H9 (cell line): ENCODE results near the gene DENND10. TPM values are rescaled to one million over a fixed set of nuclear protein-coding genes. Genes with fewer than 3 reads are reported as not detected.

Experiments
- DNase-seq: peaks from one replicate; pipeline ENCODE4 v3.0.0-alpha.2; 2017
- H2AFZ ChIP-seq: one replicate; pipeline ENCODE4 v1.6.1; 2013; ENCODE audit warnings: mild to moderate bottlenecking, low read length, control low read depth, moderate library complexity
- H2AK5ac ChIP-seq: 2 replicates; pipeline ENCODE4 v1.6.1; 2013; ENCODE audit warnings: low read length, control low read depth, mixed read lengths; ENCODE audit not compliant: insufficient read length
- H2BK120ac ChIP-seq: one replicate; pipeline ENCODE4 v1.6.1; 2013; ENCODE audit warnings: low read depth, mild to moderate bottlenecking, low read length, control low read depth, inconsistent platforms; ENCODE audit not compliant: poor library complexity, severe bottlenecking
- H2BK12ac ChIP-seq: 2 replicates; pipeline ENCODE4 v1.6.1; 2013; ENCODE audit warnings: low read length, control low read depth, mixed read lengths, low read depth; ENCODE audit not compliant: insufficient read length
- H2BK15ac ChIP-seq: 2 replicates; pipeline ENCODE4 v1.6.1; 2013; ENCODE audit warnings: low read depth, low read length, control low read depth
- H2BK20ac ChIP-seq: one replicate; pipeline ENCODE4 v1.6.1; 2013; ENCODE audit warnings: low read depth, mild to moderate bottlenecking, low read length, control low read depth, inconsistent platforms; ENCODE audit not compliant: poor library complexity, severe bottlenecking
- H2BK5ac ChIP-seq: 2 replicates; pipeline ENCODE4 v1.6.1; 2013; ENCODE audit warnings: low read length, control low read depth, mixed read lengths; ENCODE audit not compliant: insufficient read length
- H3K14ac ChIP-seq: 2 replicates; pipeline ENCODE4 v1.6.1; 2013; ENCODE audit warnings: low read length, control low read depth; ENCODE audit not compliant: insufficient read depth
- H3K18ac ChIP-seq: 2 replicates; pipeline ENCODE4 v1.6.1; 2013; ENCODE audit warnings: low read depth, mild to moderate bottlenecking, mixed read lengths, low read length, control low read depth; ENCODE audit not compliant: insufficient read length
- H3K23ac ChIP-seq: 2 replicates; pipeline ENCODE4 v1.6.1; 2013; ENCODE audit warnings: low read length, control low read depth, mixed read lengths, low read depth; ENCODE audit not compliant: insufficient read length
- H3K23me2 ChIP-seq: 2 replicates; pipeline ENCODE4 v1.6.1; 2013; ENCODE audit warnings: low read depth, mild to moderate bottlenecking, mixed read lengths, low read length, control low read depth; ENCODE audit not compliant: insufficient read length, poor library complexity, severe bottlenecking
- H3K27ac ChIP-seq: 2 replicates; pipeline ENCODE4 v1.5.1; 2013; ENCODE audit warnings: low read length, control low read depth, mixed read lengths, low read depth; ENCODE audit not compliant: insufficient read length
- H3K27me3 ChIP-seq: 2 replicates; pipeline ENCODE4 v1.6.1; 2013; ENCODE audit warnings: low read length, control low read depth, inconsistent platforms; ENCODE audit not compliant: insufficient read depth
- H3K4ac ChIP-seq: 2 replicates; pipeline ENCODE4 v1.6.1; 2013; ENCODE audit warnings: low read depth, mild to moderate bottlenecking, control low read depth, inconsistent platforms, low read length, moderate library complexity
- H3K4me1 ChIP-seq: 2 replicates; pipeline ENCODE4 v1.6.1; 2013; ENCODE audit warnings: low read length, control low read depth, inconsistent platforms; ENCODE audit not compliant: insufficient read depth
- H3K4me2 ChIP-seq: 2 replicates; pipeline ENCODE4 v1.6.1; 2013; ENCODE audit warnings: low read length, control low read depth, mixed read lengths; ENCODE audit not compliant: insufficient read length, insufficient read depth
- H3K56ac ChIP-seq: 2 replicates; pipeline ENCODE4 v1.6.1; 2013; ENCODE audit warnings: low read depth, mild to moderate bottlenecking, mixed read lengths, low read length, control low read depth; ENCODE audit not compliant: insufficient read length
- H3K79me1 ChIP-seq: 2 replicates; pipeline ENCODE4 v1.6.1; 2013; ENCODE audit warnings: low read depth, mild to moderate bottlenecking, moderate library complexity, low read length, control low read depth, inconsistent platforms; ENCODE audit not compliant: insufficient read depth, poor library complexity, severe bottlenecking
- H3K79me2 ChIP-seq: 2 replicates; pipeline ENCODE4 v1.6.1; 2013; ENCODE audit warnings: low read length, control low read depth, inconsistent platforms; ENCODE audit not compliant: insufficient read depth
- H3K9ac ChIP-seq: 2 replicates; pipeline ENCODE4 v1.6.1; 2013; ENCODE audit warnings: low read length, control low read depth, mixed read lengths; ENCODE audit not compliant: insufficient read length; ENCODE audit errors: extremely low read depth
- H3K9me3 ChIP-seq: one replicate; pipeline ENCODE4 v1.6.1; 2013; ENCODE audit warnings: low read depth, low read length, inconsistent platforms; ENCODE audit not compliant: control insufficient read depth
- H3T11ph ChIP-seq: one replicate; pipeline ENCODE4 v1.6.1; 2013; ENCODE audit warnings: mild to moderate bottlenecking, low read length, control low read depth, inconsistent platforms
- H4K20me1 ChIP-seq: one replicate; pipeline ENCODE4 v1.6.1; 2013; ENCODE audit not compliant: control insufficient read depth, insufficient read length, insufficient read depth
- H4K5ac ChIP-seq: 2 replicates; pipeline ENCODE4 v1.6.1; 2013; ENCODE audit warnings: low read depth, mild to moderate bottlenecking, mixed read lengths, low read length, control low read depth; ENCODE audit not compliant: insufficient read length
- H4K8ac ChIP-seq: replicated peaks from 2 replicates; pipeline ENCODE4 v1.6.1; 2013; ENCODE audit warnings: low read length, control low read depth, mixed read lengths, low read depth; ENCODE audit not compliant: insufficient read length
- H4K91ac ChIP-seq: 2 replicates; pipeline ENCODE4 v1.6.1; 2013; ENCODE audit warnings: low read depth, mild to moderate bottlenecking, moderate library complexity, mixed read lengths, low read length, control low read depth; ENCODE audit not compliant: insufficient read length
- H3K27ac Mint-ChIP-seq, 3 experiments: 2 replicates in 2 of 3; 3 replicates in 1 of 3; pipeline ENCODE4 v1.8.0; 2020 to 2021; ENCODE audit warnings: mixed read lengths in 3 of 3, mild to moderate bottlenecking in 1 of 3, moderate library complexity in 1 of 3
- H3K27me3 Mint-ChIP-seq: 2 replicates; pipeline ENCODE4 v1.8.0; 2021; ENCODE audit warnings: low read depth, mild to moderate bottlenecking, moderate library complexity, mixed read lengths
- H3K36me3 Mint-ChIP-seq, 3 experiments: 2 replicates in 2 of 3; 3 replicates in 1 of 3; pipeline ENCODE4 v1.8.0; 2020 to 2021; ENCODE audit warnings: low read depth in 3 of 3, mixed read lengths in 3 of 3; ENCODE audit not compliant: insufficient read depth in 1 of 3
- H3K4me1 Mint-ChIP-seq, 2 experiments: 2 replicates each; pipeline ENCODE4 v1.8.0; 2020; ENCODE audit warnings: mixed read lengths in 2 of 2
- H3K4me3 Mint-ChIP-seq, 2 experiments: 2 replicates in 1 of 2; 3 replicates in 1 of 2; pipeline ENCODE4 v1.8.0; 2020 to 2021; ENCODE audit warnings: mild to moderate bottlenecking in 2 of 2, mixed read lengths in 2 of 2, moderate library complexity in 1 of 2
- H3K9me3 Mint-ChIP-seq, 2 experiments: 2 replicates in 1 of 2; 3 replicates in 1 of 2; pipeline ENCODE4 v1.8.0; 2020; ENCODE audit warnings: mild to moderate bottlenecking in 2 of 2, mixed read lengths in 2 of 2, moderate library complexity in 1 of 2
- CTCF ChIP-seq: fragments of 200-600 bp; sonication (generic); conservative IDR thresholded peaks from 3 replicates; pipeline ENCODE4 v1.8.0; 2021; ENCODE audit warnings: antibody characterized with exemption, mild to moderate bottlenecking
- WGBS: extraction: QIAGEN DNeasy Blood & Tissue Kit; methylation state at CpG from one replicate; pipeline ENCODE4 v1.1.7; 2013; ENCODE audit warnings: missing lambda C conversion rate, low lambda C conversion rate, mixed read lengths; ENCODE audit not compliant: insufficient read length; ENCODE audit errors: extremely low coverage; 5-methylcytosine and 5-hydroxymethylcytosine counted together
- total RNA-seq: library from RNA; stranded (reverse); gene quantifications from 2 replicates; pipeline ENCODE4 v1.2.1, GENCODE V29; 2021

DENND10 gene
- total RNA-seq, 1 experiment from 2014 or later: 63.2 TPM

GRCh38 chr10:119078422-119079179 lies 25.3 kb upstream of the DENND10 start:
- peak overlapping the region; percentile 22 to 99 (median 34); a peak in 4 of 7 replicates for H3K27ac Mint-ChIP-seq
- Histone ChIP-seq H4K5ac (no peak overlapping the region), H2AK5ac (no peak overlapping the region), H3K79me1 (no peaks in the 10 kb centered on the region), H3K18ac (no peak overlapping the region), H3K23me2 (peaks cover 5% of the 10 kb centered on the region), H3K79me2 (peaks cover 56% of the 10 kb centered on the region), H3K9ac (peak overlapping the region; percentile 94), H2BK5ac (no peak overlapping the region), H2BK12ac (no peak overlapping the region), H3T11ph (no peak overlapping the region), H4K20me1 (no peaks in the 10 kb centered on the region), H2AFZ (no peak overlapping the region), H4K91ac (no peak overlapping the region), H4K8ac (no peak overlapping the region), H3K4me2 (peak overlapping the region; percentile 88), H3K56ac (no peak overlapping the region), H3K4me1 (no peaks in the 10 kb centered on the region), H2BK20ac (no peak overlapping the region), H3K9me3 (no peaks in the 10 kb centered on the region), H3K27me3 (no peaks in the 10 kb centered on the region), H3K27ac (no peak overlapping the region), H3K23ac (no peak overlapping the region), H2BK120ac (no peak overlapping the region), H3K4ac (no peak overlapping the region), H3K14ac (no peak overlapping the region), H2BK15ac (no peak overlapping the region)
- no peak for TF ChIP-seq CTCF
- no peaks in the 10 kb centered on the region for H3K27me3 Mint-ChIP-seq
- peaks cover 22 to 40% (median 25%) of the 10 kb centered on the region in 3 experiments for H3K36me3 Mint-ChIP-seq
- WGBS: no CpG with 5 or more reads among the region's 10 CpGs
- DNase-seq: no peak
- peaks cover 0 to 2% of the 10 kb centered on the region in 2 experiments; a peak in 2 of 5 replicates for H3K9me3 Mint-ChIP-seq
- peaks cover 18 to 25% of the 10 kb centered on the region in 2 experiments for H3K4me1 Mint-ChIP-seq
- H3K4me3 Mint-ChIP-seq: peak overlapping the region; percentile 94 to 99
